K562 (cell line): Measurements from ENCODE around the gene EEF1AKMT4. TPM values are rescaled to one million over a fixed set of nuclear protein-coding genes. Genes with fewer than 3 reads are reported as not detected.
A peak's percentile ranks its signal among the peaks of the same experiment; 100 is the strongest.

Experiments used
- ARID1B ChIP-seq: fragments of 450-650 bp; IDR thresholded peaks from 2 replicates; pipeline ENCODE4 v1.6.1; 2016; ENCODE audit warnings: antibody characterized with exemption, mild to moderate bottlenecking, inconsistent platforms
- ATF7 ChIP-seq: fragments of 450-650 bp; IDR thresholded peaks from 2 replicates; pipeline ENCODE4 v1.7.1; 2014; ENCODE audit warnings: mild to moderate bottlenecking, moderate library complexity
- CBFA2T2 ChIP-seq: fragments of 450-650 bp; conservative IDR thresholded peaks from 2 replicates; pipeline ENCODE4 v1.6.1; 2017; ENCODE audit warnings: mild to moderate bottlenecking
- HDAC2 ChIP-seq: fragments of 450-650 bp; IDR thresholded peaks from 2 replicates; pipeline ENCODE4 v1.6.1; 2016; ENCODE audit warnings: mild to moderate bottlenecking
- HMGN3 ChIP-seq: IDR thresholded peaks from 2 replicates; pipeline ENCODE4 v1.6.1; 2011; ENCODE audit warnings: borderline replicate concordance, low read depth, mild to moderate bottlenecking, mixed read lengths, low read length; ENCODE audit not compliant: insufficient read length; ENCODE audit errors: extremely low read depth
- HNRNPL ChIP-seq: fragments of 200-400 bp; formaldehyde crosslinking; IDR thresholded peaks from 2 replicates; pipeline ENCODE4 v1.6.1; 2017; ENCODE audit warnings: low read depth, mild to moderate bottlenecking, low read length
- MCM7 ChIP-seq, 2 experiments: fragments of 450-650 bp; IDR thresholded peaks; 2 replicates each; pipeline ENCODE4 v1.6.1; 2016 to 2018
- MEF2A ChIP-seq: IDR thresholded peaks from 2 replicates; pipeline ENCODE4 v1.6.1; 2011; ENCODE audit warnings: low read depth, mild to moderate bottlenecking, low read length, moderate library complexity; ENCODE audit not compliant: control insufficient read depth
- NBN ChIP-seq: fragments of 450-650 bp; IDR thresholded peaks from 2 replicates; pipeline ENCODE4 v1.6.1; 2016; ENCODE audit warnings: low read depth, mild to moderate bottlenecking
- NCOA6 ChIP-seq: fragments of 450-650 bp; IDR thresholded peaks from 2 replicates; pipeline ENCODE4 v1.6.1; 2017; ENCODE audit warnings: mild to moderate bottlenecking
- NCOR1 ChIP-seq: fragments of 450-650 bp; IDR thresholded peaks from 2 replicates; pipeline ENCODE4 v1.6.1; 2016; ENCODE audit warnings: mild to moderate bottlenecking, moderate library complexity
- NELFE ChIP-seq: IDR thresholded peaks from 2 replicates; pipeline ENCODE4 v1.6.1; 2011; ENCODE audit warnings: mild to moderate bottlenecking; ENCODE audit not compliant: insufficient read depth, insufficient read length
- POLR2AphosphoS5 ChIP-seq: IDR thresholded peaks from 2 replicates; pipeline ENCODE4 v1.6.1; 2011; ENCODE audit warnings: mild to moderate bottlenecking, low read depth, low read length, moderate library complexity; ENCODE audit not compliant: control insufficient read depth, insufficient read depth
- POLR2B ChIP-seq: fragments of 450-650 bp; IDR thresholded peaks from 2 replicates; pipeline ENCODE4 v1.6.1; 2018; ENCODE audit warnings: low read depth; ENCODE audit not compliant: partially characterized antibody
- PURB ChIP-seq: sonication (generic); formaldehyde crosslinking; IDR thresholded peaks from 2 replicates; pipeline ENCODE4 v1.9.0; 2021; ENCODE audit warnings: low read depth, mild to moderate bottlenecking, missing genetic modification reagents
- RBM22 ChIP-seq: fragments of 200-400 bp; formaldehyde crosslinking; IDR thresholded peaks from 2 replicates; pipeline ENCODE4 v1.6.1; 2018; ENCODE audit warnings: low read length, low read depth; ENCODE audit not compliant: poor library complexity, severe bottlenecking
- SNAPC5 ChIP-seq: fragments of 250-450 bp; sonication (Bioruptor Pico); IDR thresholded peaks from 2 replicates; pipeline ENCODE4 v1.8.0; 2021; ENCODE audit warnings: moderate library complexity, mild to moderate bottlenecking, inconsistent platforms
- TAF15 ChIP-seq: fragments of 200-400 bp; formaldehyde crosslinking; IDR thresholded peaks from 2 replicates; pipeline ENCODE4 v1.6.1; 2017; ENCODE audit warnings: mild to moderate bottlenecking, low read depth, low read length, moderate library complexity
- TEAD1 ChIP-seq, 2 experiments: fragments of 450-650 bp in 1 of 2; sonication (generic) in 1 of 2; formaldehyde crosslinking; IDR thresholded peaks; 2 replicates each; pipeline versions ENCODE4 v1.4.0 to v1.8.0; 2020 to 2022; ENCODE audit warnings: mild to moderate bottlenecking in 2 of 2, missing genetic modification reagents in 1 of 2
- TEAD4 ChIP-seq, 2 experiments: sonication (generic) in 1 of 2; formaldehyde crosslinking in 1 of 2; IDR thresholded peaks; 2 replicates each; pipeline versions ENCODE4 v1.6.1 to v1.8.0; 2012 to 2022; ENCODE audit warnings: borderline replicate concordance in 1 of 2, inconsistent platforms in 1 of 2, low read length in 1 of 2, mild to moderate bottlenecking in 1 of 2, missing genetic modification reagents in 1 of 2
- TOE1 ChIP-seq, 2 experiments: fragments of 450-650 bp in 1 of 2; sonication (generic) in 1 of 2; formaldehyde crosslinking in 1 of 2; IDR thresholded peaks; 2 replicates each; pipeline versions ENCODE4 v1.7.1 to v1.8.0; 2016 to 2022; ENCODE audit warnings: borderline replicate concordance in 2 of 2, mild to moderate bottlenecking in 2 of 2, antibody characterized with exemption in 1 of 2, inconsistent platforms in 1 of 2, low read depth in 1 of 2, missing genetic modification reagents in 1 of 2, moderate library complexity in 1 of 2
- ZKSCAN1 ChIP-seq: fragments of 150-350 bp; IDR thresholded peaks from 2 replicates; pipeline ENCODE4 v1.6.1; 2016; ENCODE audit warnings: low read depth, low read length
- ZNF41 ChIP-seq: fragments of 250-450 bp; sonication (Bioruptor Pico); conservative IDR thresholded peaks from 2 replicates; pipeline ENCODE4 v1.4.0; 2020; ENCODE audit warnings: mild to moderate bottlenecking
- polyA plus RNA-seq, 8 experiments: library from polyadenylated mRNA; depleted of rRNA in 4 of 8; stranded (reverse) in 5 of 8; unstranded in 3 of 8; fragments of >200 nt; fragmentation: Nextera tagmentation in 2 of 8; fragmentation: Illumina TruSeq in 1 of 8; extraction: Ambion mirVana in 2 of 8; extraction: Trizol in 1 of 8; gene quantifications; 2 replicates each; pipeline versions ENCODE4 v1.2.1 to v1.2.3, GENCODE V29; 2011 to 2014; ENCODE audit warnings: inconsistent platforms in 1 of 8, missing spikeins in 1 of 8
- total RNA-seq, 7 experiments: library from RNA; depleted of rRNA in 6 of 7; stranded (reverse); fragments of >200 nt in 6 of 7; fragmentation: Illumina TruSeq in 2 of 7; extraction: Trizol in 2 of 7; gene quantifications; 2 replicates each; pipeline versions ENCODE4 v1.2.1 to v1.2.3, GENCODE V29; 2011 to 2021; ENCODE audit warnings: low replicate concordance in 1 of 7
- TF ChIP-seq, protein P1 (sequence below): sonication (generic); formaldehyde crosslinking; IDR thresholded peaks from 2 replicates; pipeline ENCODE4 v1.9.0; 2022; ENCODE audit warnings: mild to moderate bottlenecking, missing genetic modification reagents
- TF ChIP-seq, protein P2 (sequence below): IDR thresholded peaks from 3 replicates; pipeline ENCODE4 v1.6.1; 2011; ENCODE audit warnings: borderline replicate concordance, mild to moderate bottlenecking, moderate library complexity; ENCODE audit not compliant: insufficient read length; ENCODE audit errors: extremely low read depth

EEF1AKMT4 gene
- total and polyA plus RNA-seq, 9 of the 15 experiments (the other 6 are each of a cell fraction or from before 2014, with no cell fraction given), result 10.3 to 49.4 (median 18.9) TPM

GRCh38 chr3:184241447-184242296 is 7.8 kb upstream of the EEF1AKMT4 start (continued):
- TF ChIP-seq TAF15 (no peak), MCM7 (IDR thresholded peaks at IDR 0.05) (no peak), NCOR1 (no peak), TEAD4 (IDR thresholded peaks at IDR 0.05; ENCODE audit: low read length) (no peak), TEAD4 (CRISPR knock-in tag; IDR thresholded peaks at IDR 0.05; ENCODE audit: borderline replicate concordance) (no peak), MEF2A (no peak), RBM22 (no peak), CBFA2T2 (no peak), PURB (CRISPR knock-in tag) (no peak), NBN (no peak), HMGN3 (peak; percentile 58), ATF7 (no peak), ZKSCAN1 (no peak), NCOA6 (no peak), HDAC2 (no peak), NELFE (no peak), POLR2B (peak; percentile 54), ZNF41 (no peak), POLR2AphosphoS5 (peak; percentile 57; the same call in 1 of the 2 replicates), SNAPC5 (CRISPR knock-in tag) (no peak), ARID1B (peak; percentile 38; the same call in 1 of the 2 replicates), TOE1 (IDR thresholded peaks at IDR 0.05; ENCODE audit: borderline replicate concordance) (peak; percentile 36; the same call in 1 of the 2 replicates), TOE1 (CRISPR knock-in tag; IDR thresholded peaks at IDR 0.05; ENCODE audit: borderline replicate concordance, low read depth) (no peak), HNRNPL (peak; percentile 52; the same call in 1 of the 2 replicates), TEAD1 (CRISPR knock-in tag; IDR thresholded peaks at IDR 0.05) (no peak)
- TF ChIP-seq, protein P1, sequence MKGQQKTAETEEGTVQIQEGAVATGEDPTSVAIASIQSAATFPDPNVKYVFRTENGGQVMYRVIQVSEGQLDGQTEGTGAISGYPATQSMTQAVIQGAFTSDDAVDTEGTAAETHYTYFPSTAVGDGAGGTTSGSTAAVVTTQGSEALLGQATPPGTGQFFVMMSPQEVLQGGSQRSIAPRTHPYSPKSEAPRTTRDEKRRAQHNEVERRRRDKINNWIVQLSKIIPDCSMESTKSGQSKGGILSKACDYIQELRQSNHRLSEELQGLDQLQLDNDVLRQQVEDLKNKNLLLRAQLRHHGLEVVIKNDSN (CRISPR knock-in tag), result no peak
- TF ChIP-seq, protein P2, sequence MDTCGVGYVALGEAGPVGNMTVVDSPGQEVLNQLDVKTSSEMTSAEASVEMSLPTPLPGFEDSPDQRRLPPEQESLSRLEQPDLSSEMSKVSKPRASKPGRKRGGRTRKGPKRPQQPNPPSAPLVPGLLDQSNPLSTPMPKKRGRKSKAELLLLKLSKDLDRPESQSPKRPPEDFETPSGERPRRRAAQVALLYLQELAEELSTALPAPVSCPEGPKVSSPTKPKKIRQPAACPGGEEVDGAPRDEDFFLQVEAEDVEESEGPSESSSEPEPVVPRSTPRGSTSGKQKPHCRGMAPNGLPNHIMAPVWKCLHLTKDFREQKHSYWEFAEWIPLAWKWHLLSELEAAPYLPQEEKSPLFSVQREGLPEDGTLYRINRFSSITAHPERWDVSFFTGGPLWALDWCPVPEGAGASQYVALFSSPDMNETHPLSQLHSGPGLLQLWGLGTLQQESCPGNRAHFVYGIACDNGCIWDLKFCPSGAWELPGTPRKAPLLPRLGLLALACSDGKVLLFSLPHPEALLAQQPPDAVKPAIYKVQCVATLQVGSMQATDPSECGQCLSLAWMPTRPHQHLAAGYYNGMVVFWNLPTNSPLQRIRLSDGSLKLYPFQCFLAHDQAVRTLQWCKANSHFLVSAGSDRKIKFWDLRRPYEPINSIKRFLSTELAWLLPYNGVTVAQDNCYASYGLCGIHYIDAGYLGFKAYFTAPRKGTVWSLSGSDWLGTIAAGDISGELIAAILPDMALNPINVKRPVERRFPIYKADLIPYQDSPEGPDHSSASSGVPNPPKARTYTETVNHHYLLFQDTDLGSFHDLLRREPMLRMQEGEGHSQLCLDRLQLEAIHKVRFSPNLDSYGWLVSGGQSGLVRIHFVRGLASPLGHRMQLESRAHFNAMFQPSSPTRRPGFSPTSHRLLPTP, result no peak
